H9 (cell line): ENCODE data around the gene ZNF25. TPM values are rescaled to one million over a fixed set of nuclear protein-coding genes. Genes with fewer than 3 reads are reported as not detected.

Source experiments
- DNase-seq: peaks from one replicate; pipeline ENCODE4 v3.0.0-alpha.2; 2017
- H2AFZ ChIP-seq: one replicate; pipeline ENCODE4 v1.6.1; 2013; ENCODE audit warnings: mild to moderate bottlenecking, low read length, control low read depth, moderate library complexity
- H2AK5ac ChIP-seq: 2 replicates; pipeline ENCODE4 v1.6.1; 2013; ENCODE audit warnings: low read length, control low read depth, mixed read lengths; ENCODE audit not compliant: insufficient read length
- H2BK120ac ChIP-seq: one replicate; pipeline ENCODE4 v1.6.1; 2013; ENCODE audit warnings: low read depth, mild to moderate bottlenecking, low read length, control low read depth, inconsistent platforms; ENCODE audit not compliant: poor library complexity, severe bottlenecking
- H2BK12ac ChIP-seq: 2 replicates; pipeline ENCODE4 v1.6.1; 2013; ENCODE audit warnings: low read length, control low read depth, mixed read lengths, low read depth; ENCODE audit not compliant: insufficient read length
- H2BK15ac ChIP-seq: 2 replicates; pipeline ENCODE4 v1.6.1; 2013; ENCODE audit warnings: low read depth, low read length, control low read depth
- H2BK20ac ChIP-seq: one replicate; pipeline ENCODE4 v1.6.1; 2013; ENCODE audit warnings: low read depth, mild to moderate bottlenecking, low read length, control low read depth, inconsistent platforms; ENCODE audit not compliant: poor library complexity, severe bottlenecking
- H2BK5ac ChIP-seq: 2 replicates; pipeline ENCODE4 v1.6.1; 2013; ENCODE audit warnings: low read length, control low read depth, mixed read lengths; ENCODE audit not compliant: insufficient read length
- H3K14ac ChIP-seq: 2 replicates; pipeline ENCODE4 v1.6.1; 2013; ENCODE audit warnings: low read length, control low read depth; ENCODE audit not compliant: insufficient read depth
- H3K18ac ChIP-seq: 2 replicates; pipeline ENCODE4 v1.6.1; 2013; ENCODE audit warnings: low read depth, mild to moderate bottlenecking, mixed read lengths, low read length, control low read depth; ENCODE audit not compliant: insufficient read length
- H3K23ac ChIP-seq: 2 replicates; pipeline ENCODE4 v1.6.1; 2013; ENCODE audit warnings: low read length, control low read depth, mixed read lengths, low read depth; ENCODE audit not compliant: insufficient read length
- H3K23me2 ChIP-seq: 2 replicates; pipeline ENCODE4 v1.6.1; 2013; ENCODE audit warnings: low read depth, mild to moderate bottlenecking, mixed read lengths, low read length, control low read depth; ENCODE audit not compliant: insufficient read length, poor library complexity, severe bottlenecking
- H3K27ac ChIP-seq: 2 replicates; pipeline ENCODE4 v1.5.1; 2013; ENCODE audit warnings: low read length, control low read depth, mixed read lengths, low read depth; ENCODE audit not compliant: insufficient read length
- H3K27me3 ChIP-seq: 2 replicates; pipeline ENCODE4 v1.6.1; 2013; ENCODE audit warnings: low read length, control low read depth, inconsistent platforms; ENCODE audit not compliant: insufficient read depth
- H3K4ac ChIP-seq: 2 replicates; pipeline ENCODE4 v1.6.1; 2013; ENCODE audit warnings: low read depth, mild to moderate bottlenecking, control low read depth, inconsistent platforms, low read length, moderate library complexity
- H3K4me1 ChIP-seq: 2 replicates; pipeline ENCODE4 v1.6.1; 2013; ENCODE audit warnings: low read length, control low read depth, inconsistent platforms; ENCODE audit not compliant: insufficient read depth
- H3K4me2 ChIP-seq: 2 replicates; pipeline ENCODE4 v1.6.1; 2013; ENCODE audit warnings: low read length, control low read depth, mixed read lengths; ENCODE audit not compliant: insufficient read length, insufficient read depth
- H3K56ac ChIP-seq: 2 replicates; pipeline ENCODE4 v1.6.1; 2013; ENCODE audit warnings: low read depth, mild to moderate bottlenecking, mixed read lengths, low read length, control low read depth; ENCODE audit not compliant: insufficient read length
- H3K79me1 ChIP-seq: 2 replicates; pipeline ENCODE4 v1.6.1; 2013; ENCODE audit warnings: low read depth, mild to moderate bottlenecking, moderate library complexity, low read length, control low read depth, inconsistent platforms; ENCODE audit not compliant: insufficient read depth, poor library complexity, severe bottlenecking
- H3K79me2 ChIP-seq: 2 replicates; pipeline ENCODE4 v1.6.1; 2013; ENCODE audit warnings: low read length, control low read depth, inconsistent platforms; ENCODE audit not compliant: insufficient read depth
- H3K9ac ChIP-seq: 2 replicates; pipeline ENCODE4 v1.6.1; 2013; ENCODE audit warnings: low read length, control low read depth, mixed read lengths; ENCODE audit not compliant: insufficient read length; ENCODE audit errors: extremely low read depth
- H3K9me3 ChIP-seq: one replicate; pipeline ENCODE4 v1.6.1; 2013; ENCODE audit warnings: low read depth, low read length, inconsistent platforms; ENCODE audit not compliant: control insufficient read depth
- H3T11ph ChIP-seq: one replicate; pipeline ENCODE4 v1.6.1; 2013; ENCODE audit warnings: mild to moderate bottlenecking, low read length, control low read depth, inconsistent platforms
- H4K20me1 ChIP-seq: one replicate; pipeline ENCODE4 v1.6.1; 2013; ENCODE audit not compliant: control insufficient read depth, insufficient read length, insufficient read depth
- H4K5ac ChIP-seq: 2 replicates; pipeline ENCODE4 v1.6.1; 2013; ENCODE audit warnings: low read depth, mild to moderate bottlenecking, mixed read lengths, low read length, control low read depth; ENCODE audit not compliant: insufficient read length
- H4K8ac ChIP-seq: replicated peaks from 2 replicates; pipeline ENCODE4 v1.6.1; 2013; ENCODE audit warnings: low read length, control low read depth, mixed read lengths, low read depth; ENCODE audit not compliant: insufficient read length
- H4K91ac ChIP-seq: 2 replicates; pipeline ENCODE4 v1.6.1; 2013; ENCODE audit warnings: low read depth, mild to moderate bottlenecking, moderate library complexity, mixed read lengths, low read length, control low read depth; ENCODE audit not compliant: insufficient read length
- H3K27ac Mint-ChIP-seq, 3 experiments: 2 replicates in 2 of 3; 3 replicates in 1 of 3; pipeline ENCODE4 v1.8.0; 2020 to 2021; ENCODE audit warnings: mixed read lengths in 3 of 3, mild to moderate bottlenecking in 1 of 3, moderate library complexity in 1 of 3
- H3K27me3 Mint-ChIP-seq: 2 replicates; pipeline ENCODE4 v1.8.0; 2021; ENCODE audit warnings: low read depth, mild to moderate bottlenecking, moderate library complexity, mixed read lengths
- H3K36me3 Mint-ChIP-seq, 3 experiments: 2 replicates in 2 of 3; 3 replicates in 1 of 3; pipeline ENCODE4 v1.8.0; 2020 to 2021; ENCODE audit warnings: low read depth in 3 of 3, mixed read lengths in 3 of 3; ENCODE audit not compliant: insufficient read depth in 1 of 3
- H3K4me1 Mint-ChIP-seq, 2 experiments: 2 replicates each; pipeline ENCODE4 v1.8.0; 2020; ENCODE audit warnings: mixed read lengths in 2 of 2
- H3K4me3 Mint-ChIP-seq, 2 experiments: 2 replicates in 1 of 2; 3 replicates in 1 of 2; pipeline ENCODE4 v1.8.0; 2020 to 2021; ENCODE audit warnings: mild to moderate bottlenecking in 2 of 2, mixed read lengths in 2 of 2, moderate library complexity in 1 of 2
- H3K9me3 Mint-ChIP-seq, 2 experiments: 2 replicates in 1 of 2; 3 replicates in 1 of 2; pipeline ENCODE4 v1.8.0; 2020; ENCODE audit warnings: mild to moderate bottlenecking in 2 of 2, mixed read lengths in 2 of 2, moderate library complexity in 1 of 2
- WGBS: extraction: QIAGEN DNeasy Blood & Tissue Kit; methylation state at CpG from one replicate; pipeline ENCODE4 v1.1.7; 2013; ENCODE audit warnings: missing lambda C conversion rate, low lambda C conversion rate, mixed read lengths; ENCODE audit not compliant: insufficient read length; ENCODE audit errors: extremely low coverage; 5-methylcytosine and 5-hydroxymethylcytosine counted together
- total RNA-seq: library from RNA; stranded (reverse); gene quantifications from 2 replicates; pipeline ENCODE4 v1.2.1, GENCODE V29; 2021
- TF ChIP-seq, protein P1 (sequence below): fragments of 200-600 bp; sonication (generic); conservative IDR thresholded peaks from 3 replicates; pipeline ENCODE4 v1.8.0; 2021; ENCODE audit warnings: antibody characterized with exemption, mild to moderate bottlenecking

ZNF25 gene
- total RNA-seq, 1 experiment from 2014 or later: 0.83 TPM

DNA sequence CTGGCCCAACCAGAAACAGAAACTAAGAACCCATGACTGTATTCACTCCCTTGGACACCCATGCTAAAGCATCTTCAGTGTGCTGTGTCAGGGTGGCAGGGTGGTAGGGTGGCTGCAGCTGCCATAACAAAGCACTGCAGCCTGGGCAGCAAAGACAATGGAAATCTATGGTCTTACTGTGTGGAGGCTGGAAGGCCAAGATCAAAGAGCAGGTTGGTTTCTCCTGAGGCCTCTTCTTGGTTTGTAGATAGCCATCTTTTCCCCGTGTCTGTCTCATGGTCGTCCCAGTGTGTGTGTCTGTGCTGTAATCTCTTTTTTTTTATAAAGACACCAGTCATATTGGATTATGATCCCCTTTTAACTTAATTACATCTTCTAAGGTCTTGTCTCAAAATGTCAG lies 15.2 kb upstream of the ZNF25 start:
- Histone ChIP-seq H2AFZ (no peak overlapping the region), H3K4ac (no peak overlapping the region), H4K20me1 (no peaks in the 10 kb centered on the region), H3K18ac (no peak overlapping the region), H2BK15ac (no peak overlapping the region), H3K27me3 (no peaks in the 10 kb centered on the region), H2BK5ac (no peak overlapping the region), H3K4me1 (no peaks in the 10 kb centered on the region), H3K27ac (no peak overlapping the region), H2BK20ac (no peak overlapping the region), H3K9ac (no peak overlapping the region), H3K23ac (no peak overlapping the region), H4K8ac (no peak overlapping the region), H3K23me2 (no peaks in the 10 kb centered on the region), H3K9me3 (peaks cover 28% of the 10 kb centered on the region), H3K4me2 (no peak overlapping the region), H2BK120ac (no peak overlapping the region), H3K79me1 (no peaks in the 10 kb centered on the region), H2AK5ac (no peak overlapping the region), H3K79me2 (no peaks in the 10 kb centered on the region), H4K91ac (no peak overlapping the region), H3K56ac (no peak overlapping the region), H4K5ac (no peak overlapping the region), H3K14ac (no peak overlapping the region), H3T11ph (no peak overlapping the region), H2BK12ac (no peak overlapping the region)
- Mint-ChIP-seq H3K27me3 (peaks cover 3% of the 10 kb centered on the region), H3K4me3 (no peak overlapping the region), H3K9me3 (peaks cover 82 to 93% of the 10 kb centered on the region in 2 experiments), H3K27ac (no peak overlapping the region), H3K36me3 (peaks cover 2 to 10% (median 5%) of the 10 kb centered on the region in 3 experiments; a peak in 4 of 7 replicates), H3K4me1 (no peaks in the 10 kb centered on the region)
- no peak for DNase-seq
- TF ChIP-seq, protein P1, sequence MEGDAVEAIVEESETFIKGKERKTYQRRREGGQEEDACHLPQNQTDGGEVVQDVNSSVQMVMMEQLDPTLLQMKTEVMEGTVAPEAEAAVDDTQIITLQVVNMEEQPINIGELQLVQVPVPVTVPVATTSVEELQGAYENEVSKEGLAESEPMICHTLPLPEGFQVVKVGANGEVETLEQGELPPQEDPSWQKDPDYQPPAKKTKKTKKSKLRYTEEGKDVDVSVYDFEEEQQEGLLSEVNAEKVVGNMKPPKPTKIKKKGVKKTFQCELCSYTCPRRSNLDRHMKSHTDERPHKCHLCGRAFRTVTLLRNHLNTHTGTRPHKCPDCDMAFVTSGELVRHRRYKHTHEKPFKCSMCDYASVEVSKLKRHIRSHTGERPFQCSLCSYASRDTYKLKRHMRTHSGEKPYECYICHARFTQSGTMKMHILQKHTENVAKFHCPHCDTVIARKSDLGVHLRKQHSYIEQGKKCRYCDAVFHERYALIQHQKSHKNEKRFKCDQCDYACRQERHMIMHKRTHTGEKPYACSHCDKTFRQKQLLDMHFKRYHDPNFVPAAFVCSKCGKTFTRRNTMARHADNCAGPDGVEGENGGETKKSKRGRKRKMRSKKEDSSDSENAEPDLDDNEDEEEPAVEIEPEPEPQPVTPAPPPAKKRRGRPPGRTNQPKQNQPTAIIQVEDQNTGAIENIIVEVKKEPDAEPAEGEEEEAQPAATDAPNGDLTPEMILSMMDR: no peak
- no CpG with 5 or more reads among the region's 2 CpGs for WGBS
